ENCODE measurements around the gene BRICD5. TPM values are rescaled to one million over a fixed set of nuclear protein-coding genes. Genes with fewer than 3 reads are reported as not detected.
A peak's percentile ranks its signal among the peaks of the same experiment; 100 is the strongest.

The BRICD5 gene
- total and polyA plus RNA-seq, 2 donors (not counting 1 experiment from before 2014, with no cell fraction given) = 0.23 to 1.5 TPM

DNA sequence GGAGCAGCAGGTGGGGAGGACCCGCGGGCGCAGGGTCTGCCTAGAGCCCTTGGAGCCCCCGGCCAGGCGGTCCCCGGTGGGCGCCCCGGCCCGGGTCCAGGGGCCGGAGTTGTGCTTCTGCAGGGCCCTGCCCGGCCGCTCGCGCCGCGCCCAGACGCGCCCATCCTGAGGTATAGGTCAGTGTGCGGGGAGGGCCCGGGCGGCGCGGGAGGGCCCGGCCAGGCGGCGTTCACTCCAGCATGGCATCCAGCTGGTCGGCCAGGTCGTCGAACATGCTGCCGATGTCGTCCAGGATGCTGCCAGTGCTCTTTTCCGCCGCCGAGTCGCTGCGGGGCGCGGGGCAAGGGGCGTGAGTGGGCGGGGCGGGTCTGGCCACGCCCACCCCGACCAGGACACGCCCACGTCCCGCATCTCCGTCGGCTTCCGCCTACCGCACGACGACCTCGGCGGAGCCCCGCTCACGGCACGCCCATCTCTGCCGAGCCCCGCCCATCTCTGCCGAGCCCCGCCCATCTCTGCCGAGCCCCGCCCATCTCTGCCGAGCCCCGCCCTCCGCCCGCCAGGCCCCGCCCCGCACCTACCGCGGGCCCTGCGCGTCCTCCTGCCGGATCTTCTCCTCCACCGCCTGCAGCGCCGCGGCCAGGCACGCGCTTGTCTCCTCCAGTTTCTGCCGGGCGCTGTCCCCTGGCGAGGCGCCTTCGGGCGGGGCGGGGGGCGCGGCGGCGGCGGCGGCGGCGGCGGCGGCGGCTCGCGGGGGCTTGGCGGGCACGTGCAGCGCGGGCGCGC, 32.1 kb downstream of the BRICD5 start:
- Histone ChIP-seq H3K9ac (ENCODE audit: insufficient read depth, low read length) (no peak overlapping the region), H3K27ac (ENCODE audit: insufficient read depth, low read length) (no peak overlapping the region), H3K4me3 (replicated peaks in 1 of 4; ENCODE audit: control extremely low read depth in 1 of 4, insufficient read depth in 1 of 4, low read depth in 3 of 4, low read length in 4 of 4) (no peak overlapping the region), H4K20me1 (ENCODE audit: control insufficient read depth, extremely low read depth, insufficient read depth, low read length) (no peaks in the 10 kb centered on the region), H3K4me1 (ENCODE audit: control insufficient read depth, extremely low read depth, insufficient read depth, low read length) (no peaks in the 10 kb centered on the region), H3K27me3 (ENCODE audit: control insufficient read depth, insufficient read depth, low read length) (no peaks in the 10 kb centered on the region), H3K36me3 (ENCODE audit: control insufficient read depth, insufficient read depth, low read length) (peaks cover 32% of the 10 kb centered on the region), H3K4me2 (ENCODE audit: extremely low read depth, insufficient read depth, low read length) (no peak overlapping the region), H3K79me2 (ENCODE audit: control insufficient read depth, insufficient read depth, low read length) (no peaks in the 10 kb centered on the region), H3K9me3 (ENCODE audit: control insufficient read depth, insufficient read depth, low read depth, low read length) (no peaks in the 10 kb centered on the region), H2AFZ (ENCODE audit: low read length) (no peak overlapping the region)
- TF ChIP-seq, protein P1, sequence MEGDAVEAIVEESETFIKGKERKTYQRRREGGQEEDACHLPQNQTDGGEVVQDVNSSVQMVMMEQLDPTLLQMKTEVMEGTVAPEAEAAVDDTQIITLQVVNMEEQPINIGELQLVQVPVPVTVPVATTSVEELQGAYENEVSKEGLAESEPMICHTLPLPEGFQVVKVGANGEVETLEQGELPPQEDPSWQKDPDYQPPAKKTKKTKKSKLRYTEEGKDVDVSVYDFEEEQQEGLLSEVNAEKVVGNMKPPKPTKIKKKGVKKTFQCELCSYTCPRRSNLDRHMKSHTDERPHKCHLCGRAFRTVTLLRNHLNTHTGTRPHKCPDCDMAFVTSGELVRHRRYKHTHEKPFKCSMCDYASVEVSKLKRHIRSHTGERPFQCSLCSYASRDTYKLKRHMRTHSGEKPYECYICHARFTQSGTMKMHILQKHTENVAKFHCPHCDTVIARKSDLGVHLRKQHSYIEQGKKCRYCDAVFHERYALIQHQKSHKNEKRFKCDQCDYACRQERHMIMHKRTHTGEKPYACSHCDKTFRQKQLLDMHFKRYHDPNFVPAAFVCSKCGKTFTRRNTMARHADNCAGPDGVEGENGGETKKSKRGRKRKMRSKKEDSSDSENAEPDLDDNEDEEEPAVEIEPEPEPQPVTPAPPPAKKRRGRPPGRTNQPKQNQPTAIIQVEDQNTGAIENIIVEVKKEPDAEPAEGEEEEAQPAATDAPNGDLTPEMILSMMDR (conservative IDR thresholded peaks at IDR 0.05 in 1 of 2, IDR thresholded peaks at IDR 0.05 in 1 of 2; ENCODE audit: low read depth in 1 of 2, low read length in 2 of 2) = no peak
- TF ChIP-seq EZH2 (IDR thresholded peaks at IDR 0.05; ENCODE audit: low read length, missing control alignments) = no peak
- peak; percentile 17 to 34 for DNase-seq (ENCODE audit: low read depth in 2 of 2)

DNA sequence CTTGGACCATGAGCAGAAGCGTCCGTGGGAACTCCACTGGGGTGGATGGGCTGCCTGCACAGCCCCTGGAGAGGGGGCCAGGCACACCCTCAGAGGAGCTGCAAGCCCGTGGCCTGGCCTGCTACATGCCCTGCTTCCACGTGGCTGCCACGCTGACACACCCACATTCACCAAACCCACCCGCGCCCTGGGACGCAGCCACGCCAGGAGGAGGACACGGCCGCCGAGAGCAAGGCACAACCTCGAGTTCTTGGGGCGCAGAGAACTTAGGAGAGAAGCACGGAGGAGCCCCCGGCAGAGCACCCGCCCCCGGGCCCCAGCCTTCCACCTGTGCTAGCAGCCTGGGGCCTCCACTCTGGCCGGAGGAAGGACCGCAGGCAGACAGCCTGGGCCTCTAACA, 33.1 kb downstream of the BRICD5 start:
- Histone ChIP-seq H2AFZ (ENCODE audit: low read length) (no peak overlapping the region), H3K4me3 (replicated peaks in 1 of 4; ENCODE audit: control extremely low read depth in 1 of 4, insufficient read depth in 1 of 4, low read depth in 3 of 4, low read length in 4 of 4) (no peak overlapping the region), H3K79me2 (ENCODE audit: control insufficient read depth, insufficient read depth, low read length) (no peaks in the 10 kb centered on the region), H3K4me2 (ENCODE audit: extremely low read depth, insufficient read depth, low read length) (no peak overlapping the region), H4K20me1 (ENCODE audit: control insufficient read depth, extremely low read depth, insufficient read depth, low read length) (no peaks in the 10 kb centered on the region), H3K27ac (ENCODE audit: insufficient read depth, low read length) (no peak overlapping the region), H3K4me1 (ENCODE audit: control insufficient read depth, extremely low read depth, insufficient read depth, low read length) (no peaks in the 10 kb centered on the region), H3K36me3 (ENCODE audit: control insufficient read depth, insufficient read depth, low read length) (peaks cover 35% of the 10 kb centered on the region), H3K9me3 (ENCODE audit: control insufficient read depth, insufficient read depth, low read depth, low read length) (no peaks in the 10 kb centered on the region), H3K9ac (ENCODE audit: insufficient read depth, low read length) (no peak overlapping the region), H3K27me3 (ENCODE audit: control insufficient read depth, insufficient read depth, low read length) (no peaks in the 10 kb centered on the region)
- no peak for TF ChIP-seq EZH2 (IDR thresholded peaks at IDR 0.05; ENCODE audit: low read length, missing control alignments)
- TF ChIP-seq, protein P1 (conservative IDR thresholded peaks at IDR 0.05 in 1 of 2, IDR thresholded peaks at IDR 0.05 in 1 of 2; ENCODE audit: low read depth in 1 of 2, low read length in 2 of 2) = no peak
- no peak for DNase-seq (ENCODE audit: low read depth in 2 of 2)

GRCh38 chr16:2177101-2177500, 33.6 kb downstream of the BRICD5 start:
- DNase-seq (ENCODE audit: low read depth in 2 of 2) = no peak
- H3K9ac ChIP-seq (ENCODE audit: insufficient read depth, low read length) = no peak overlapping the region
- TF ChIP-seq, protein P1 (conservative IDR thresholded peaks at IDR 0.05 in 1 of 2, IDR thresholded peaks at IDR 0.05 in 1 of 2; ENCODE audit: low read depth in 1 of 2, low read length in 2 of 2) = no peak
- no peak for TF ChIP-seq EZH2 (IDR thresholded peaks at IDR 0.05; ENCODE audit: low read length, missing control alignments)
- no peak overlapping the region for H2AFZ ChIP-seq (ENCODE audit: low read length)
- peaks cover 37% of the 10 kb centered on the region for H3K36me3 ChIP-seq (ENCODE audit: control insufficient read depth, insufficient read depth, low read length)
- H4K20me1 ChIP-seq (ENCODE audit: control insufficient read depth, extremely low read depth, insufficient read depth, low read length) = no peaks in the 10 kb centered on the region
- H3K4me2 ChIP-seq (ENCODE audit: extremely low read depth, insufficient read depth, low read length) = no peak overlapping the region
- no peaks in the 10 kb centered on the region for H3K9me3 ChIP-seq (ENCODE audit: control insufficient read depth, insufficient read depth, low read depth, low read length)
- H3K79me2 ChIP-seq (ENCODE audit: control insufficient read depth, insufficient read depth, low read length) = no peaks in the 10 kb centered on the region
- no peak overlapping the region for H3K27ac ChIP-seq (ENCODE audit: insufficient read depth, low read length)
- no peak overlapping the region for H3K4me3 ChIP-seq (replicated peaks in 1 of 4; ENCODE audit: control extremely low read depth in 1 of 4, insufficient read depth in 1 of 4, low read depth in 3 of 4, low read length in 4 of 4)
- no peaks in the 10 kb centered on the region for H3K27me3 ChIP-seq (ENCODE audit: control insufficient read depth, insufficient read depth, low read length)
- no peaks in the 10 kb centered on the region for H3K4me1 ChIP-seq (ENCODE audit: control insufficient read depth, extremely low read depth, insufficient read depth, low read length)

Measured in fibroblast of lung (primary cell).